H4 (cell line): ENCODE results near the gene TRIOBP. TPM values are rescaled to one million over a fixed set of nuclear protein-coding genes. Genes with fewer than 3 reads are reported as not detected.
"Not testable (repeated sequence)": the region's sequence is repeated elsewhere in the genome, so short reads cannot be mapped to it uniquely, and the experiment has no call there.

Source experiments
- DNase-seq: peaks from one replicate; pipeline ENCODE4 v3.0.0-alpha.2; 2015; ENCODE audit warnings: low spot score
- total RNA-seq: library from RNA; depleted of rRNA; stranded (reverse); fragments of >200 nt; shearing (Covaris generic); gene quantifications from 2 replicates; pipeline ENCODE4 v1.2.3, GENCODE V29; 2014

The TRIOBP gene
- total RNA-seq, 1 experiment from 2014 or later, result 18.3 TPM

DNA sequence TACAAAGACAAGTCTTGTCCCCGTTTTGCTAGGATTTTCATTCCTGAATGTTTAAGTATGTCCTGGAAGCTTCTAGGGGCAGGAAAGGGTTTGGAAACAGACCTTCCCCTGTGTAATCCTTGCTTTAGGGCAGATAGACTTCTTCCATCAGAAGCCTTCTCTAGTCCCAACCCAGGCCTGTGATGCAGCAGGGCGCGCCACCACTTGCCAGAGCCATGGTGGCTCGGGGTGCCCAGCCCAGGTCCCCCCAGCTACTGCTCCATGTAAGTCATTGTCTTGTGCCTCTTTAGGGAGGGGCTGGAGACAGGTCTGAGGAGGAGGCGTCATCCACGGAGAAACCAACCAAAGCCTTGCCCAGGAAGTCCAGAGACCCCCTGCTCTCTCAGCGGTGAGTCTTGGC, 6.4 kb upstream of the TRIOBP start:
- DNase-seq, result no peak

DNA sequence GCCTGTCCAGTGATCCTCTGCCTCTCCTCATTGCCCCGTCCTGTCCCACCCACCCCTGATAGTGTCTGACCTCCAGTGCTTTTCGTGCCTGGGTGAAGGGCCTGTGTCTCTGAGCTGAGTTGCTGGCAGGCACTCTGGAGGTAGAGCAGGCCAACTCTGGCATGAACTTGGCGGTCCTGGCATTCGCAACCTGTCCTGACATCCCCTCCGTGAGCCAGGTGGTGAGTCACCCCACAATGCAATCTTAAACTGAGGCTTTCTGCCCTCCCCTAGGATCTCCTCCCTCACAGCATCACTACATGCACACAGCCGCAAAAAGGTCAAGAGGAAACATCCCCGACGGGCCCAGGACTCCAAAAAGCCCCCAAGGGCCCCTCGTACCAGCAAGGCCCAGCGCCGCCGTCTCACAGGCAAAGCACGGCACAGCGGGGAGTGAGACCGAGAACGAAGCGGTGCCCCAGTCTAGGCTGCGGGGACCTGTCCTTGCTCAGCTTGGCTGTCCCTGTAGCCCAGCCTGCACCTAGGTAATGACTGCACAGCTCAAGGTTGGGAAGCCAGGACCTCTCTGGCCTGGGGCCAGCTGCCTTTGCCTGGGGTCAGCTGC, 5.8 kb upstream of the TRIOBP start:
- DNase-seq, result no peak

DNA sequence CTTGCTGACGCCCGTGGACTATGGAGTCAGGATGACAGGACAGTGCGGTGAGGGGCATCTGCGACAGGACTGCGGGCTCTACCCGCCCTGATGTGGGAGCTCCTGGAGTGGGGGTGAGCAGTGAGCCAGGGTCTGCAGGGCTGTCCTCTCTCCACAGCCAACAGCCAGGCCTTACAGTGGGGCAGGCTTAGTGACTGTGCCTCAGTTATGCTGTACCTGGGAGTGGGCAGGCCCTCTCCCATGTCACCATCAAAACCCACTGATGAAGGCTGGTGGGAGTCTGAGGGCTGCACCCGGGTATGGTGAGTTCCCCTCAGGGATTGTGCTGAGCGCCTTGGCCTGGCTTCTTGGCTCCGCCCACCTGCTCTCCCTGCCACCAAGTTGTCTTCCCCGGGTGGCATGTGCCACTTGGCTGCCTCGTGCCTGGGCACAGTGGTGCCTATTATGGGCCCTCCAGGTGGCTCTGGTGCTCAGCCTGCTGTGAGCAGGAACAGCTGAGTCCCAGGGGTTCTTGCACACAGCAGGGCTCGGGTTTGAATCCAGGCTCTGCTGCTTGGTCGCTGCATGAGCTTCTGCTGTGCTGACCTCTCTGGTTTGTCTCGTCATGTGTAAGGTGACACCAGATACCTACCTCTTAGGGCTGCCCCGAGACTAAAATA, 4.1 kb upstream of the TRIOBP start:
- no peak for DNase-seq

DNA sequence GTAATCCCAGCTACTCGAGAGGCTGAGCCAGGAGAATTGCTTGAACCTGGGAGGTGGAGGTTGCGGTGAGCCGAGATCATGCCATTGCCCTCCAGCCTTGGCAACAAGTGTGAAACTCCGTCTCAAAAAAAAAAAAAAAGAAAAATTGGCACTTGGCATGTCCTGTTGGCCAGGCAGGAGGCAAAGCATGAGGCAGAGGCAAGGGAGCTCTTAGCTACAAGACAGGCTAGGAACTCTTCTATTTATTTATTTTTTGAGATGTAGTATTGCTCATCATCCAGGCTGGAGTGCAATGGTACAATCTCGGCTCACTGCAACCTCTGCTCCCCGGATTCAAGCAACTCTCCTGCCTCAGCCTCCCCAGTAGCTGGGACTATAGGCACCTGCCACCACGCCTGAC, 2.7 kb upstream of the TRIOBP start:
- not testable (repeated sequence) for DNase-seq

DNA sequence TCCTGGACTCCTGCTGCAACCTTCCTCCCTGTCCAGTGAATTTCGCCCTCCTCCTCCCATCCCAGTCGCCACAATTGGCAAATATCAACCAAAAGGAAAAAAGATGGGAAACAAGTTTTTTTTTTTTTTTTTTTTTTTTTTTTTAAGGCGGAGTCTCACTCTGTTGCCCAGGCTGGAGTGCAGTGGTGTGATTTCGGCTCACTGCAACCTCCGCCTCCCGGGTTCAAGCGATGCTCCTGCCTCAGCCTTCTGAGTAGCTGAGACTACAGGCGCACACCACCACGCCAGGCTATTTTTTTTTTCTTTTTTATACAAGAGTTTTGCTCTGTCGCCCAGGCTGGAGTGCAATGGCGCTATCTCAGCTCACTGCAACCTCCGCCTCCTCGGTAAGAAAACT, 590 bp upstream of the TRIOBP start:
- DNase-seq, result not testable (repeated sequence)

DNA sequence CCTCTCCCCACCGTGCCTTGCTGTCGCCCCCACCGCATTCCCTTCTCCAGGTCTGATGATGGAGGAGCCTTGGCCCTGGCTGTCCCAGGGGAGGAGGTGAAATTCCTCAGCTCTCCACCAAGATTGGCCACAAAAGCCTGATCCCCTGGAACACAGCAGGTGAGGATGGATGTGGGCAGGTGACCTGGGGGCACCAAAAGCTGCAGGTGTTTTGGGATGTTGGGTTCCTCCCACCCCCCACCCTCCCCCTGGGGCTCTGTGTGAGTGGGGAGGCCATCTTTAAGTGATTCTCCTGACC, 639 bp downstream of the TRIOBP start:
- no peak for DNase-seq

DNA sequence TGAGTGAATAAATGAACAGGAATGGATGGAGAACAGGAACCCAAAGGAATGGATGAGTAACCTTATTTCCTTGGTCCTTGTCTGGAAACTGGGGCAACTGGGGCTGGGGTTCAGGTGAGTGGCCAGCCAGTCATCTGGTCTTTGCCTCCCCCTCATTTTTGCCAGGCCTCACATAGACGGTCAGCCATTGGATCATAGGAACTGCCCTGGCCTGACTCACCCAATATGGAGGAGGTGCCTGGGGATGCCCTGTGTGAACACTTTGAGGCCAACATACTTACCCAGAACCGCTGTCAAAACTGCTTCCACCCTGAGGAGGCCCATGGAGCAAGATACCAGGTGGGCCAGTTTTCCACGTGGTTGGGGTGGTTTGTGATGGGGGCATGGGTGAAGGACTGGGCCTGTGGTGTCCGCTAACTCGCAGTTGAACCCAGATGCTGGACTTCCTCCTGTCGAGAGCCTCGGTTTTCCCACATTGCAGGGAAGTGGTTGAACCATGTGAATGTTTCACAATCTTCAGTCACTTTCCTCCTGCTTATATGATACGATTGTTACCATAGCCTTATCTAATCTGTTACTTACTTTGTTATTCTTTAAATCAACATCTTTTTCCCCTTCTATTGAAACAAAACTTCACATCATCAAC, 4.4 kb downstream of the TRIOBP start:
- no peak for DNase-seq

DNA sequence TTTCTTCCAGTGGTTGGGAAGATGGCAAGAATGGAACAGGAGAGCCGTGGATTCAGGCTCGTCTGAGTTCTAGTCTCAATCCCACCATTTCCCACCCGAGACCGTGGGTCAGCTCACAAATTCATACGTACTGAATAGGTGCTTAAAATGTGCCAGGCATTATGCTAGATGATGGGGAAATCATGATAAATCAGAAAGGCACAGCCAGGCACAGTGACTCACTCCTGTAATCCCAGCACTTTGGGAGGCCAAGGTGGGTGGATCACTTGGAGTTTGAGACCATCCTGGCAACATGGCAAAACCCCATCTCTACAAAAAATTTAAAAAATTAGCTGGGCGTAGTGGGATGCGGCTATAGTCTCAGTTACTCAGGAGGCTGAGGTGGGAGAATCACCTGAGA, 7.1 kb downstream of the TRIOBP start:
- DNase-seq, result no peak

DNA sequence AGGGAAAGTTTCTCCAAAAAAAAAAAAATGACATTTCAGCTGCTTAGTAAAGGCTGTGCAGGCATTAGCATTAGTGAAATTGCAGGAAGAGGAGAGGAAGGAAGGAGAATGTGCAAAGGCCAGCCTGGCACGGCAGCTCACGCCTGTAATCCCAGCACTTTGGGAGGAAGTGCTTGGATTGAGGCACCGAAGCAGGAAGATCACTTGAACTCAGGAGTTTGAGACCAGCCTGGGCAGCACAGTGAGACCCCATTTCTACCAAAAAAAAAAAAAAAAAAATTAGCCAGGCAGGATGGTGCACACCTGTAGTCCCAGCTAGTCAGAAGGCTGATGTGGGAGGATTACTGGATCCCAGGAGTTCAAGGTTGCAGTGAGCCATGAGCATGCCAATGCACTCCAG, 7.8 kb downstream of the TRIOBP start:
- no peak for DNase-seq

DNA sequence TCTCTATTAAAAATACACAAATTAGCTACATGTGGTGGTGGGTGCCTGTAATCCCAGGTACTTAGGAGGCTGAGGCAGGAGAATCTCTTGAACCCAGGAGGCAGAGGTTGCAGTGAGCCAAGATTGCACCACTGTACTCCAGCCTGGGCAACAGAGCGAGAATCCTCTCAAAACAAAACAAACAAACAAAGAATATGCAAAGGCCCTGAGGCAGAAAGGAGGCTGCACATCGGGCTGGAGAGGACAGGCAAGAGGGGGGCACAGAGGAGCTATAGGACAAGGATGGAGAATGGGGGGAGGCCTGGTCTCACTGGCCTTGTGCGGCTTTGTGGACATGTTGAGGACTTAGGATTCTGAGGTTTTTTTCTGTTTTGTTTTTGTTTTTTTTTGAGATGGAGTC, 8.4 kb downstream of the TRIOBP start:
- no peak for DNase-seq

DNA sequence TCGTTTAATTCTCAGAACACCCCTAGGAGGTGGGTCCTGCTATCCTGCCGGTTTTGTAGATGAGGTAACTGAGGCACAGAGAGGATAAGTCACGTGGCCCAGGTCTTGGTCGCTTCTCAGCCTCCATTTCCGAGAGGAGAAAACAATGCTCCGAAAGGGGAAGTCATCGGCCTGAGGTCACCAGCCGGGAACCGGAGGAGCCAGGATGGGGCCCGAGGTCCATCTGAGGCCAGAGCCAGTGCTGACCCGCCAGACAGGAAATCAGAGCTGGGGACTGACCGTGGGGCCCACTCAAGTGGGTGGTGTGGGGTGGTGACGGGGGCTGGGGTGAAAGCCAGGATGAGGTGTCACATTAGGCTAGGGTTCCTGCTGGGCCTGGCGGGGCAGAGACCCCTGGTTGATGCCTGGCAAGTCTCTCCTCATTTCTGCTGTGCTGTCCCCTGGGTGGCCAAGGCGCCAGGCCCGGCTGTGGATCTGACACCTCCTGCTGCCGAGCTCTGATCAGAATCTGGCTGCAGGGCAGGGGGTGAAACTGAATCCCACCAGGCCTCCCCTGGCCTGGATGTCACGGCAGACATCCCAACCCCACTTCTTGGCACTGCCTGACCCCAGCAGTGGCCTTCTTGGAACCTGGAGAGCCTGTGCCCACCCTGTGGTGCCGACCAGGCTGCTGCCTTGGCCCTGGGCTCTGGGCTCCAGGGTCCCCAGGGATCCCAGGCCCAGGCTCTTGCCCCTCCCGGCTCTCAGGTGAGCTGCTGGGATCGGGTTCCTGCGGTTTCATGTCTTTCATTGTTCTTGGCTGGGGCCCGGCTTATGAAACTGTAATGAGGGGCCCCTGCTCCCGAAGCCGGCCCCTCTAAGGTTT, 12.0 kb downstream of the TRIOBP start:
- no peak for DNase-seq

DNA sequence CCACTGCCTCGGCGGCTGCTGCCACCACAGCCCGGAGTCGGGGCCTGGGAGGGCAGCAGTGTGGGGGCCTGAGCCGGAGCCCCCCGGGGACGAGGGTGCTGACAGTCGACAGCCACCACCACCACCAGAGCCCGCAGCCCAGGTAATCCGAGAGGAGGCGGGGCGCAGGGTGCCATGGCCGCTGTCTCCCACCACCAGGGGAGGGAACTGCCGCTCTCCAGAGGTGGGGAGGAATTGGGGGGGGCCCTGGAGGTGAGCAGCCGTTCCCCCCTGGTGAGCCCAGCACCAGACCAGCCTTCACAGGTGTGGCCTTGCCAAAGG, 12.6 kb downstream of the TRIOBP start:
- DNase-seq, result no peak

DNA sequence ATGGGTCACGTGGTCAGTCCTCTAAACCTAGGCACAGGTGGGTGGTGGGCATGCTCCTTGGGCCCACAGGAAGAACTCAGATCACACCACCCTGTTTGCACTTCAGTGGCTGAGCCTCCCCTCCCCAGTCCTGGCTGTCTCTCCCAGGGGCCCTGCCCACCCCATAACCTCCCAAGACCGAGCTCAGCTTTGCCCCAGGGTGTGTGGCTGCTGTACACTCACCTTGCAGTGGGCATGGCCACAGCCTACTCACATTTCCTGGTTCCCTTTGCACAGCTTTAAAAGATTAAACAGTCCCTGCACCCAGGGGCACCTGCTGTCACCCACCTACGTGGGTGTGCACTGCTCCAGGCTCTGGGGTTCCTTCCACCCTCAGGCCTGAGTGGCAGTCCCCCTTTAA, 13.8 kb downstream of the TRIOBP start:
- DNase-seq, result no peak

DNA sequence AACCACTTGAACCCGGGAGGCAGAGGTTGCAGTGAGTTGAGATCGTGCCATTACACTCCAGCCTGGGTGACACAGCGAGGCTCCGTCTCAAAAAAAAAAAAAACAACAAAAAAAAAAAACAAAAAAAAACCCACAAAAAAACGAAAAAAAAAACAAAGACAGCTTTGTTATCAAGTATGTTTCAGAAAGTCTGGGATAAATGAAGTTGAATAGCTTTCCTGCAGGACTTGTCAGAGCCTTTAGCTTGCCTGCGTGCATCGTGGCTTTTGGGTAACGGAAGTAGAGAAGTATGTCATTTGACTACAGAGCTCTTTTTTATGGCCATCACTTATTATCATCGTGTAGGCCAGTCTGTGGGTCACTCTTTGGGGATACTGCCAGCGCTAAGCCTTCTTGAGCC, 14.6 kb downstream of the TRIOBP start:
- no peak for DNase-seq

DNA sequence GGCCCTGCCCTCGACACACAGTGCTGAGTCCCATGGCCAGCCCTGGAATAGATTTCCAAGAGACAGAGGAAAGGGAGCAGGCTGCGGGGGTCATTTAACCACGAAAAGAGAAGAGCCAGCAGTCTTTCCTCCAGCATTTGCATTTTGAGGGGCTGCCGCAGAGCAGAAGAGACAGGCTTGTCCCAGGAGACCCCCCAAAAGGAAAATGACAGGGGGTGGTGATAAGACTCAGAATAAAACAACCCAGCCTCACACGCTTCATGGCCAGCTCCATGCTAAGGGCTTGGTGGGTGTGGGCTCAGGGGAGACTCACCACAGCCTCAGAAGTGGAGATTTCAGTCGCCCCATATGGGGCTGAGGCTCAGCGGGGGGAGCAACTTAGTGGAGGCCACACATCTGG, 16.9 kb downstream of the TRIOBP start:
- DNase-seq, result no peak

DNA sequence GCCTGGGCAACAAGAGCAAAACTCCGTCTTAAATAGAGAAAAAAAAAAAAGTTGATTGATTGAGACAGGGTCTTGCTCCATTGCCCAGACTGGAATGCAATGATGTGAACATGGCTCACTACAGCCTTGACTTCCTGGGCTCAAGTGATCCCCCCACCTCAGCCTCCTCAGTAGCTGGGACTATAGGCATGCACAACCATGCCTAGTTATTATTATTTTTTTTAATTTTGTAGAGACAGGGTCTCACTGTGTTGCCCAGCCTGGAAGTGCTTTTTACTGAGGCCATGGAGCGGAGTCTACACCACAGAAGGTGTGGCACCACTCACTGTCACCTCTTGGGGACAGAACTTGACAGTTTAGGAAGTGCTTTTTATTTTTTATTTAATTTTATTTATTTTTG, 17.8 kb downstream of the TRIOBP start:
- no peak for DNase-seq

DNA sequence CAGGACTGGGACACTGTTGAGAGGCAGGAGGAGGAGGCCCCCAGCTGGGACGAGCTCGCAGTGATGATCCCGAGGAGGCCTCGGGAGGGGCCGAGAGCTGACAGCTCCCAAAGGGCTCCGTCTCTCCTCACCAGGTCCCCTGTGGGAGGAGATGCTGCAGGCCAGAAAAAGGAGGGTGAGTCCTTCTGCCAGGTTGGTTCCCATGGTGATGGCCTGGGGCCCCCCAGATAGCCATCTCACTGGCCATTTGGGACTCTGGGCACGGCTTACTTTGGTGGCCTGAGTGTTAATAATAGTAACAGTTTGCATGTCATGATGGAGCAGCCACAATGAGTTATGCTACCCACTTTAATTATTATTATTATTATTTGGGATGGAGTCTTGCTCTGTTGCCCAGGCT, 18.9 kb downstream of the TRIOBP start:
- DNase-seq, result no peak

DNA sequence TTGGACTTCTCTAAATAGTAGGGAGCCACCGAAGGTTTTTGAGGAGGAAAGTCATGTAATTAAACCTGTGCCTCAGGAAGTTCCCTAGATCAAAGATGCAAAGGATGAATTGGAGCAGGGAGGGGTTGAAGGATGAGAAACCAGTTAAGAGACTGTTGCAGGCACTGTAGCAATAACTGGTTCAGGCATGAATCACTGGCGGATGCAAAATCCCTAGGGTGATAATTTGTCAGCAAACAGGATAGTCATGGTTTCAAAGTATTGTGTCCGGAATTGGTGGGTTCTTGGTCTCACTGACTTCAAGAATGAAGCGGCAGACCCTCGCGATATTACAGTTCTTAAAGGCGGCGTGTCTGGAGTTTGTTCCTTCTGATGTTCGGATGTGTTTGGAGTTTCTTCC, 19.9 kb downstream of the TRIOBP start:
- no peak for DNase-seq

DNA sequence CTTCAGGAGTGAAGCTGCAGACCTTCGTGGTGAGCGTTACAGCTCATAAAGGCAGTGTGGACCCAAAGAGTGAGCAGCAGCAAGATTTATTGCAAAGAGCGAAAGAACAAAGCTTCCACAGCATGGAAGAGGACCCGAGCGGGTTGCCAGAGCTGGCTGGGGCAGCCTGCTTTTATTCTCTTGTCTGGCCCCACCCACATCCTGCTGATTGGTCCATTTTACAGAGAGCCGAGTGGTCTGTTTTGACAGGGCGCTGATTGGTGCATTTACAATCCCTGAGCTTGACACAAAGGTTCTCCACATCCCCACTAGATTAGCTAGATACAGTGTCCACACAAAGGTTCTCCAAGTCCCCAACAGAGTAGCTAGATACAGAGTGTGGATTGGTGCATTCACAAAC, 20.4 kb downstream of the TRIOBP start:
- not testable (repeated sequence) for DNase-seq

DNA sequence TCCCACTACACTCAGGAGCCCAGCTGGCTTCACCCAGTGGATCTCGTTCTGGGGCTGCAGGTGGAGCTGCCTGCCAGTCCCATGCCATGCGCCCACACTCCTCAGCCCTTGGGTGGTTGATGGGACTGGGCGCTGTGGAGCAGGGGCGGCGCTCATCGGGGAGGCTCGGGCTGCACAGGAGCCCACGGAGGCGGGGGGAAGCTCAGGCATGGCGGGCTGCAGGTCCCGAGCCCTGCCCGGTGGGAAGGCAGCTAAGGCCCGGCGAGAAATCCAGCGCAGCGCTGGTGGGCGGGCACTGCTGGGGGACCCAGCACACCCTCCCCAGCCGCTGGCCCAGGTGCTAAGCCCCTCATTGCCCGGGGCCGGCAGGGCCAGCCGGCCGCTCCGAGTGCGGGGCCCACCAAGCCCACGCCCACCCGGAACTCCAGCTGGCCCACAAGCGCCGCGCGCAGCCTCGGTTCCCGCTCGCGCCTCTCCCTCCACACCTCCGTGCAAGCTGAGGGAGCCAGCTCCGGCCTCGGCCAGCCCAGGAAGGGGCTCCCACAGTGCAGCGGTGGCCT, 21.0 kb downstream of the TRIOBP start:
- not testable (repeated sequence) for DNase-seq

DNA sequence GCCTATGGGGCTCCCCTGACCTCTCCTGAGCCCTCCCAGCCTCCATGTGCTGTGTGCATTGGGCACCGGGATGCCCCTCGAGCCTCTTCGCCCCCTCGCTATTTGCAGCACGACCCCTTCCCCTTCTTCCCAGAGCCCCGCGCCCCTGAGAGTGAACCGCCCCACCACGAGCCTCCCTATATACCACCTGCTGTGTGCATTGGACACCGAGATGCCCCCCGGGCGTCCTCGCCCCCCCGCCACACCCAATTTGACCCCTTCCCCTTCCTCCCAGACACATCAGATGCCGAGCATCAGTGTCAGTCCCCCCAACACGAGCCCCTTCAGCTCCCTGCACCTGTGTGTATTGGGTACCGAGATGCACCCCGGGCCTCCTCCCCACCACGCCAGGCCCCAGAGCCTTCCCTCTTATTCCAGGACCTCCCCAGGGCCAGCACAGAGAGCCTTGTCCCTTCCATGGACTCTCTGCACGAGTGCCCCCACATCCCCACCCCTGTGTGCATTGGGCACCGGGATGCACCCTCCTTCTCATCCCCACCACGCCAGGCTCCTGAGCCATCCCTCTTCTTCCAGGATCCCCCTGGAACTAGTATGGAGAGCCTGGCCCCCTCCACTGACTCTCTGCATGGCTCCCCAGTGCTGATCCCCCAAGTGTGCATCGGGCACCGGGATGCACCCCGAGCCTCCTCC, 28.8 kb downstream of the TRIOBP start:
- no peak for DNase-seq
